Occipital lobe (tissue), 2 donors: ENCODE measurements around the gene HPS6. TPM values are rescaled to one million over a fixed set of nuclear protein-coding genes. Genes with fewer than 3 reads are reported as not detected.
A peak's percentile ranks its signal among the peaks of the same experiment; 100 is the strongest.
"Not testable (repeated sequence)": the region's sequence is repeated elsewhere in the genome, so short reads cannot be mapped to it uniquely, and the experiment has no call there.

Experiments
- DNase-seq: peaks from one replicate; lab custom pipeline; 2025; lab: John Stamatoyannopoulos, UW
- total RNA-seq: library from RNA; depleted of rRNA; stranded (reverse); fragments of >200 nt; gene quantifications from one replicate; pipeline ENCODE4 v1.2.3, GENCODE V29; 2014

The HPS6 gene
- total RNA-seq = 17.5 TPM

GRCh38 chr10:102064868-102065560, at the start of gene HPS6:
Gene HPS6, plus strand, starts transcription at chr10:102065349. Its CDS starts 126 bp downstream, at chr10:102065475.
- DNase-seq = peak; percentile 78

GRCh38 chr10:102016416-102016815, 48.7 kb upstream of the HPS6 start:
- no peak for DNase-seq

GRCh38 chr10:102017295-102017694, 47.9 kb upstream of the HPS6 start:
- no peak for DNase-seq

GRCh38 chr10:102020938-102021337, 44.2 kb upstream of the HPS6 start:
- DNase-seq = no peak

- no peak for DNase-seq
These were observed 40.4 kb upstream of the HPS6 start for GRCh38 chr10:102024799-102025198.

GRCh38 chr10:102027261-102027660, 37.9 kb upstream of the HPS6 start:
- no peak for DNase-seq

- DNase-seq = no peak
These were observed 31.4 kb upstream of the HPS6 start for GRCh38 chr10:102033787-102034186.

GRCh38 chr10:102035807-102036206, 29.3 kb upstream of the HPS6 start:
- not testable (repeated sequence) for DNase-seq

- DNase-seq = no peak
These were observed 26.7 kb upstream of the HPS6 start for GRCh38 chr10:102038410-102038809.

- no peak for DNase-seq
These were observed 24.7 kb upstream of the HPS6 start for GRCh38 chr10:102040305-102041050.

- DNase-seq = no peak
These were observed 19.9 kb upstream of the HPS6 start for GRCh38 chr10:102045292-102045691.

- no peak for DNase-seq
These were observed 19.1 kb upstream of the HPS6 start for GRCh38 chr10:102046095-102046494.

GRCh38 chr10:102054881-102055646, 10.1 kb upstream of the HPS6 start:
- DNase-seq = not testable (repeated sequence)

GRCh38 chr10:102055647-102056419, 9.3 kb upstream of the HPS6 start, which contains the start of gene ARMH3:
Gene ARMH3, minus strand, starts transcription at chr10:102056173. Its CDS starts 16,059 bp downstream, at chr10:102040114.
- peak; percentile 95 for DNase-seq

- no peak for DNase-seq
These were observed 5.2 kb upstream of the HPS6 start for GRCh38 chr10:102059987-102060386.

- no peak for DNase-seq
These were observed 664 bp upstream of the HPS6 start for GRCh38 chr10:102064503-102064867.

- no peak for DNase-seq
These were observed 631 bp downstream of the HPS6 start for GRCh38 chr10:102065561-102066398.

- no peak for DNase-seq
These were observed 1.4 kb downstream of the HPS6 start for GRCh38 chr10:102066399-102067088.

- no peak for DNase-seq
These were observed 2.2 kb downstream of the HPS6 start for GRCh38 chr10:102067091-102067916.
